CD4-positive, alpha-beta T cell (primary cell): Measurements from ENCODE around the gene PRG2. TPM values are rescaled to one million over a fixed set of nuclear protein-coding genes. Genes with fewer than 3 reads are reported as not detected.

Experiments
- ATAC-seq: fragments of 200-7000 bp; cut with Tn5 transposase; one replicate; pipeline ENCODE4 v1.10.0; 2022; ENCODE audit warnings: mild to moderate bottlenecking; ENCODE audit not compliant: poor library complexity
- CTCF ChIA-PET: fragments of 350-600 bp; sonication (Branson Sonifier 250); formaldehyde crosslinking; loops from one replicate; lab custom pipeline; 2021; ENCODE audit warnings: antibody characterized with exemption, inconsistent platforms; lab: Charles Lee
- POLR2A ChIA-PET: fragments of 350-600 bp; sonication (Branson Sonifier 250); formaldehyde crosslinking; loops from one replicate; lab custom pipeline; 2021; ENCODE audit warnings: antibody characterized with exemption, inconsistent platforms; lab: Charles Lee
- DNase-seq, 14 experiments: peaks; one replicate each; pipeline ENCODE4 v3.0.0-alpha.2; 2013 to 2020; ENCODE audit warnings: mixed read lengths in 2 of 14
- H3K27ac ChIP-seq, 2 donors: one replicate each; pipeline versions ENCODE4 v1.5.1 to v1.7.0; 2013; ENCODE audit warnings: low read length in 2 of 2, low read depth in 1 of 2, mild to moderate bottlenecking in 1 of 2
- H3K27me3 ChIP-seq, 2 experiments: 1 replicate in 1 of 2; 2 replicates in 1 of 2; pipeline versions ENCODE4 v1.6.1 to v1.7.0; 2013; ENCODE audit warnings: low read length in 2 of 2, control low read depth in 1 of 2, mild to moderate bottlenecking in 1 of 2, moderate library complexity in 1 of 2; ENCODE audit not compliant: insufficient read depth in 2 of 2, control insufficient read depth in 1 of 2
- H3K36me3 ChIP-seq: one replicate; pipeline ENCODE4 v1.6.1; 2013; ENCODE audit warnings: low read length, control low read depth; ENCODE audit not compliant: insufficient read depth
- H3K4me1 ChIP-seq: one replicate; pipeline ENCODE4 v1.6.1; 2013; ENCODE audit warnings: low read length, control low read depth; ENCODE audit not compliant: insufficient read depth
- H3K4me3 ChIP-seq: one replicate; pipeline ENCODE4 v1.5.1; 2013; ENCODE audit warnings: mild to moderate bottlenecking, low read length, moderate library complexity
- H3K9me3 ChIP-seq, 2 experiments: 1 replicate in 1 of 2; 2 replicates in 1 of 2; pipeline versions ENCODE4 v1.6.1 to v1.7.0; 2013; ENCODE audit warnings: low read length in 2 of 2, mild to moderate bottlenecking in 2 of 2, control low read depth in 1 of 2, moderate library complexity in 1 of 2; ENCODE audit not compliant: control insufficient read depth in 1 of 2, insufficient read depth in 1 of 2
- H3K27ac Mint-ChIP-seq: one replicate; pipeline ENCODE4 v1.8.0; 2020; ENCODE audit warnings: mixed read lengths
- H3K27me3 Mint-ChIP-seq: one replicate; pipeline ENCODE4 v1.8.0; 2021; ENCODE audit warnings: mixed read lengths
- H3K36me3 Mint-ChIP-seq: one replicate; pipeline ENCODE4 v1.8.0; 2021; ENCODE audit warnings: low read depth, mixed read lengths
- H3K4me1 Mint-ChIP-seq: one replicate; pipeline ENCODE4 v1.8.0; 2021; ENCODE audit warnings: low read depth, mixed read lengths
- H3K4me3 Mint-ChIP-seq: one replicate; pipeline ENCODE4 v1.8.0; 2020; ENCODE audit warnings: mild to moderate bottlenecking, mixed read lengths
- H3K9me3 Mint-ChIP-seq: one replicate; pipeline ENCODE4 v1.8.0; 2020; ENCODE audit warnings: mixed read lengths
- CTCF ChIP-seq: fragments of 200-600 bp; IDR thresholded peaks from one replicate; pipeline ENCODE4 v1.8.0; 2022; ENCODE audit warnings: antibody characterized with exemption, mild to moderate bottlenecking
- intact Hi-C, 2 experiments: fragments of 100-400 bp; cut with DNase I in 1 of 2; cut with micrococcal nuclease in 1 of 2; formaldehyde crosslinking; loops; one replicate each; pipeline versions ENCODE4 v1.15.1 to v1.9.0; 2023 to 2025; cut with DNase I, micrococcal nuclease
- total RNA-seq, 174 experiments: library from RNA in 2 of 174; stranded (reverse) in 2 of 174; gene quantifications; one replicate each; pipeline ENCODE4 v1.2.3 and lab custom pipeline; 2021 to 2026

Gene PRG2
- total RNA-seq, 2 experiments from 2014 or later, result 0.53 to 1.1 TPM

GRCh38 chr11:57358543-57358961 lies 31.9 kb downstream of the PRG2 start:
- ATAC-seq (no peak), DNase-seq (no peak)
- peaks cover 12% of the 10 kb centered on the region for H3K27me3 Mint-ChIP-seq
- ChIA-PET POLR2A (no interaction called here), CTCF (no interaction called here)
- no peak overlapping the region for H3K4me3 Mint-ChIP-seq
- no peak overlapping the region for H3K27ac Mint-ChIP-seq
- H3K27ac ChIP-seq, result no peak overlapping the region
- H3K4me1 Mint-ChIP-seq, result no peaks in the 10 kb centered on the region
- no peak overlapping the region for H3K4me3 ChIP-seq
- H3K36me3 ChIP-seq, result no peaks in the 10 kb centered on the region
- no peaks in the 10 kb centered on the region for H3K36me3 Mint-ChIP-seq
- no peaks in the 10 kb centered on the region for H3K4me1 ChIP-seq
- TF ChIP-seq CTCF, result no peak
- no peaks in the 10 kb centered on the region for H3K9me3 Mint-ChIP-seq
- H3K9me3 ChIP-seq, result peaks cover 0 to 4% of the 10 kb centered on the region in 2 experiments
- H3K27me3 ChIP-seq, result no peaks in the 10 kb centered on the region
- intact Hi-C loops, result loop anchor here in 1 of 2 experiments (5.0 kb wide), 1 partner anchor 74 kb away; no protein-coding TSS in a partner anchor

GRCh38 chr11:57357856-57358255 lies 32.6 kb downstream of the PRG2 start:
- ATAC-seq (no peak), DNase-seq (no peak)
- Mint-ChIP-seq H3K27me3 (peaks cover 18% of the 10 kb centered on the region), H3K9me3 (no peaks in the 10 kb centered on the region), H3K4me1 (no peaks in the 10 kb centered on the region), H3K36me3 (no peaks in the 10 kb centered on the region), H3K27ac (no peak overlapping the region), H3K4me3 (no peak overlapping the region)
- Histone ChIP-seq H3K4me1 (no peaks in the 10 kb centered on the region), H3K36me3 (no peaks in the 10 kb centered on the region), H3K4me3 (no peak overlapping the region), H3K27me3 (no peaks in the 10 kb centered on the region), H3K27ac (no peak overlapping the region), H3K9me3 (no peaks in the 10 kb centered on the region)
- CTCF ChIA-PET, result no interaction called here
- TF ChIP-seq CTCF, result no peak
- POLR2A ChIA-PET, result no interaction called here
- intact Hi-C loops, result loop anchor here in 1 of 2 experiments (5.0 kb wide), 1 partner anchor 74 kb away; no protein-coding TSS in a partner anchor

GRCh38 chr11:57357310-57357709 lies 33.1 kb downstream of the PRG2 start:
- Histone ChIP-seq H3K27ac (no peak overlapping the region), H3K4me1 (no peaks in the 10 kb centered on the region), H3K36me3 (no peaks in the 10 kb centered on the region), H3K9me3 (no peaks in the 10 kb centered on the region), H3K27me3 (no peaks in the 10 kb centered on the region), H3K4me3 (no peak overlapping the region)
- POLR2A ChIA-PET, result no interaction called here
- DNase-seq (no peak), ATAC-seq (no peak)
- H3K4me3 Mint-ChIP-seq, result no peak overlapping the region
- H3K27ac Mint-ChIP-seq, result no peak overlapping the region
- peaks cover 18% of the 10 kb centered on the region for H3K27me3 Mint-ChIP-seq
- TF ChIP-seq CTCF, result no peak
- CTCF ChIA-PET, result no interaction called here
- H3K36me3 Mint-ChIP-seq, result no peaks in the 10 kb centered on the region
- intact Hi-C loops, result loop anchor here in 1 of 2 experiments (5.0 kb wide), 1 partner anchor 75 kb away; no protein-coding TSS in a partner anchor
- no peaks in the 10 kb centered on the region for H3K4me1 Mint-ChIP-seq
- no peaks in the 10 kb centered on the region for H3K9me3 Mint-ChIP-seq
